IMR-90 (cell line): ENCODE results near the gene UBE2A. TPM values are rescaled to one million over a fixed set of nuclear protein-coding genes. Genes with fewer than 3 reads are reported as not detected.

Experiments used
- ATAC-seq: fragments of 200-7000 bp; cut with Tn5 transposase; 2 replicates; pipeline ENCODE4 v1.9.1; 2020; ENCODE audit warnings: low read depth, mild to moderate bottlenecking, moderate library complexity
- BruUV-seq: library from RNA; stranded (reverse); fragments of 400-500 nt; replicated peaks from 2 replicates; lab custom pipeline; 2021; lab: Mats Ljungman, UMichigan
- CTCF ChIA-PET: fragments of 300-600 bp; formaldehyde crosslinking; extraction: SDS; loops from one replicate; lab custom pipeline; 2021; ENCODE audit warnings: antibody characterized with exemption; lab: Yijun Ruan, JAX
- POLR2A ChIA-PET: fragments of 300-600 bp; sonication (Branson Sonifier 250); formaldehyde crosslinking; loops from one replicate; lab custom pipeline; 2022; ENCODE audit warnings: antibody characterized with exemption; ENCODE audit not compliant: unreplicated experiment; lab: Charles Lee
- DNase-seq: peaks from one replicate; pipeline ENCODE4 v3.0.0; 2013
- H2AFZ ChIP-seq: replicated peaks from 2 replicates; pipeline ENCODE3; 2013; ENCODE audit warnings: low read length, mild to moderate bottlenecking; ENCODE audit not compliant: poor library complexity
- H2AK5ac ChIP-seq: 2 replicates; pipeline ENCODE4 v1.6.1; 2013; ENCODE audit warnings: low read depth, low read length, inconsistent platforms
- H2AK9ac ChIP-seq: replicated peaks from 2 replicates; pipeline ENCODE3; 2013; ENCODE audit warnings: mild to moderate bottlenecking, low read depth, low read length, moderate library complexity; ENCODE audit not compliant: poor library complexity
- H2BK120ac ChIP-seq: 2 replicates; pipeline ENCODE4 v1.6.1; 2013; ENCODE audit warnings: low read depth, low read length, inconsistent platforms
- H2BK15ac ChIP-seq: 3 replicates; pipeline ENCODE4 v1.6.1; 2013; ENCODE audit warnings: low read depth, low read length, inconsistent platforms
- H2BK20ac ChIP-seq: 2 replicates; pipeline ENCODE4 v1.6.1; 2013; ENCODE audit warnings: low read depth, mild to moderate bottlenecking, inconsistent platforms, low read length, moderate library complexity
- H2BK5ac ChIP-seq: 2 replicates; pipeline ENCODE4 v1.6.1; 2013; ENCODE audit warnings: mild to moderate bottlenecking, low read depth, low read length, inconsistent platforms; ENCODE audit not compliant: poor library complexity, severe bottlenecking
- H3K14ac ChIP-seq: replicated peaks from 2 replicates; pipeline ENCODE4 v1.6.1; 2013; ENCODE audit warnings: low read depth, low read length, inconsistent platforms
- H3K18ac ChIP-seq: 2 replicates; pipeline ENCODE4 v1.6.1; 2013; ENCODE audit warnings: low read depth, low read length, control low read depth
- H3K23ac ChIP-seq: 2 replicates; pipeline ENCODE4 v1.6.1; 2013; ENCODE audit warnings: low read depth, low read length, inconsistent platforms
- H3K27ac ChIP-seq: 2 replicates; pipeline ENCODE4 v1.5.1; 2013; ENCODE audit warnings: mild to moderate bottlenecking, control low read depth, low read length; ENCODE audit not compliant: insufficient read depth
- H3K27me3 ChIP-seq: 2 replicates; pipeline ENCODE4 v1.6.1; 2013; ENCODE audit warnings: low read length; ENCODE audit not compliant: control insufficient read depth, insufficient read depth
- H3K36me3 ChIP-seq: 2 replicates; pipeline ENCODE4 v1.6.1; 2013; ENCODE audit warnings: low read length, mixed read lengths; ENCODE audit not compliant: control insufficient read depth, insufficient read depth
- H3K4ac ChIP-seq: 2 replicates; pipeline ENCODE4 v1.6.1; 2013; ENCODE audit warnings: low read depth, low read length, inconsistent platforms
- H3K4me1 ChIP-seq: 2 replicates; pipeline ENCODE4 v1.6.1; 2013; ENCODE audit warnings: low read length, mixed read lengths; ENCODE audit not compliant: control insufficient read depth, insufficient read depth
- H3K4me2 ChIP-seq: 2 replicates; pipeline ENCODE4 v1.6.1; 2013; ENCODE audit warnings: low read depth, mild to moderate bottlenecking, control low read depth, low read length, moderate library complexity
- H3K4me3 ChIP-seq: 2 replicates; pipeline ENCODE4 v1.5.1; 2013; ENCODE audit warnings: low read depth, mild to moderate bottlenecking, control low read depth, low read length, moderate library complexity; ENCODE audit not compliant: insufficient read depth
- H3K56ac ChIP-seq: 2 replicates; pipeline ENCODE4 v1.6.1; 2013; ENCODE audit warnings: low read length, inconsistent platforms; ENCODE audit not compliant: insufficient read depth; ENCODE audit errors: extremely low read depth
- H3K79me1 ChIP-seq, 2 experiments: 2 replicates each; pipeline ENCODE4 v1.6.1; 2013; ENCODE audit warnings: low read length in 2 of 2, inconsistent platforms in 1 of 2, low read depth in 1 of 2
- H3K9ac ChIP-seq: 2 replicates; pipeline ENCODE4 v1.6.1; 2013; ENCODE audit warnings: low read depth, low read length, control low read depth
- H3K9me1 ChIP-seq: 2 replicates; pipeline ENCODE4 v1.6.1; 2013; ENCODE audit warnings: low read length, inconsistent platforms; ENCODE audit not compliant: insufficient read depth
- H3K9me3 ChIP-seq: 2 replicates; pipeline ENCODE4 v1.6.1; 2013; ENCODE audit warnings: low read length; ENCODE audit not compliant: control insufficient read depth, insufficient read depth
- H4K20me1 ChIP-seq: 2 replicates; pipeline ENCODE4 v1.6.1; 2013; ENCODE audit warnings: low read length, inconsistent platforms; ENCODE audit not compliant: insufficient read depth
- H4K5ac ChIP-seq: 2 replicates; pipeline ENCODE4 v1.6.1; 2013; ENCODE audit warnings: mild to moderate bottlenecking, low read depth, low read length, control low read depth
- H4K8ac ChIP-seq, 2 experiments: 2 replicates each; pipeline ENCODE4 v1.6.1; 2013; ENCODE audit warnings: low read depth in 2 of 2, low read length in 2 of 2, control low read depth in 1 of 2, inconsistent platforms in 1 of 2
- H4K91ac ChIP-seq: 2 replicates; pipeline ENCODE4 v1.6.1; 2013; ENCODE audit warnings: low read depth, low read length, inconsistent platforms; ENCODE audit not compliant: insufficient read depth
- BHLHE40 ChIP-seq: fragments of 150-350 bp; IDR thresholded peaks from 2 replicates; pipeline ENCODE4 v1.6.1; 2016; ENCODE audit warnings: mild to moderate bottlenecking, low read depth, low read length
- ELK1 ChIP-seq: fragments of 150-350 bp; IDR thresholded peaks from 2 replicates; pipeline ENCODE4 v1.6.1; 2016; ENCODE audit warnings: low read depth, mild to moderate bottlenecking, low read length, moderate library complexity, borderline replicate concordance
- FOS ChIP-seq: fragments of 150-350 bp; IDR thresholded peaks from 2 replicates; pipeline ENCODE4 v1.6.1; 2016; ENCODE audit warnings: low read depth, low read length
- MAFK ChIP-seq: IDR thresholded peaks from 2 replicates; pipeline ENCODE4 v1.6.1; 2012; ENCODE audit warnings: low read depth, low read length, improper control_type of control experiment
- MXI1 ChIP-seq: IDR thresholded peaks from 2 replicates; pipeline ENCODE4 v1.6.1; 2012; ENCODE audit warnings: low read depth, mild to moderate bottlenecking, low read length, moderate library complexity, borderline replicate concordance
- NFE2L2 ChIP-seq: fragments of 150-350 bp; IDR thresholded peaks from 2 replicates; pipeline ENCODE4 v1.6.1; 2016; ENCODE audit warnings: low read depth, mild to moderate bottlenecking, low read length
- POLR2A ChIP-seq: IDR thresholded peaks from 2 replicates; pipeline ENCODE4 v1.6.1; 2012; ENCODE audit warnings: mild to moderate bottlenecking, low read depth, low read length
- RAD21 ChIP-seq: IDR thresholded peaks from 2 replicates; pipeline ENCODE4 v1.6.1; 2012; ENCODE audit warnings: low read length, improper control_type of control experiment
- RCOR1 ChIP-seq: IDR thresholded peaks from 2 replicates; pipeline ENCODE4 v1.6.1; 2012; ENCODE audit warnings: mild to moderate bottlenecking, low read length, improper control_type of control experiment; ENCODE audit not compliant: insufficient replicate concordance
- RFX5 ChIP-seq: IDR thresholded peaks from 2 replicates; pipeline ENCODE4 v1.8.0; 2012; ENCODE audit warnings: low read depth, mild to moderate bottlenecking, low read length, moderate library complexity
- SMC3 ChIP-seq: fragments of 150-350 bp; IDR thresholded peaks from 2 replicates; pipeline ENCODE4 v1.6.1; 2016; ENCODE audit warnings: low read depth, mild to moderate bottlenecking, antibody characterized with exemption, low read length, moderate library complexity
- USF2 ChIP-seq: fragments of 150-350 bp; IDR thresholded peaks from 2 replicates; pipeline ENCODE4 v1.6.1; 2017; ENCODE audit warnings: mild to moderate bottlenecking, antibody characterized with exemption, low read length, low read depth
- WGBS, 2 experiments: methylation state at CpG; one replicate each; pipeline versions ENCODE4 v1.1.5 to v1.1.7; 2013; ENCODE audit warnings: missing lambda C conversion rate in 2 of 2; ENCODE audit not compliant: insufficient read length in 1 of 2; ENCODE audit errors: extremely low coverage in 2 of 2; 5-methylcytosine and 5-hydroxymethylcytosine counted together
- dilution Hi-C: fragments of 300-500 bp; cut with HindIII; formaldehyde crosslinking; loops from one replicate; pipeline ENCODE4 v1.14.3; 2018; ENCODE audit warnings: low sequenced_read_pairs; ENCODE audit not compliant: unreplicated experiment
- in situ Hi-C: fragments of 300-500 bp; cut with MboI; formaldehyde crosslinking; loops from 3 replicates; pipeline ENCODE4 v1.14.3; 2019; ENCODE audit warnings: low sequenced_read_pairs, inconsistent platforms, mixed read lengths
- intact Hi-C: fragments of 100-400 bp; cut with micrococcal nuclease; formaldehyde crosslinking; loops from 2 replicates; pipeline ENCODE4 v1.10.0; 2022
- polyA plus RNA-seq, 3 experiments: library from polyadenylated mRNA; depleted of rRNA; stranded (reverse); fragments of >200 nt; gene quantifications; 2 replicates each; pipeline ENCODE4 v1.2.3, GENCODE V29; 2012; ENCODE audit warnings: low replicate concordance in 1 of 3
- total RNA-seq: library from RNA; depleted of rRNA; stranded (reverse); fragments of >200 nt; gene quantifications from 2 replicates; pipeline ENCODE4 v1.2.3, GENCODE V29; 2012

Gene UBE2A
- total and polyA plus RNA-seq, 2 of the 4 experiments (the other 2 are of a cell fraction), result 12.9 to 50.5 TPM

- dilution Hi-C loops, result no loop called here
- Histone ChIP-seq H3K23ac (no peak overlapping the region), H3K27me3 (no peaks in the 10 kb centered on the region), H3K27ac (no peak overlapping the region), H2AFZ (no peak overlapping the region), H3K14ac (no peak overlapping the region), H3K9ac (no peak overlapping the region), H3K4me3 (no peak overlapping the region), H2BK5ac (no peak overlapping the region), H3K36me3 (peaks cover 2% of the 10 kb centered on the region; the same call in 1 of the 2 replicates), H2BK15ac (no peak overlapping the region), H2BK120ac (no peak overlapping the region), H3K4me2 (no peak overlapping the region), H2BK20ac (no peak overlapping the region), H3K9me1 (no peaks in the 10 kb centered on the region), H4K5ac (no peak overlapping the region), H2AK9ac (no peak overlapping the region), H3K79me1 (no peaks in the 10 kb centered on the region), H4K8ac (no peak overlapping the region), H3K4me1 (no peaks in the 10 kb centered on the region), H3K18ac (no peak overlapping the region), H3K4ac (no peak overlapping the region), H4K91ac (no peak overlapping the region), H4K20me1 (no peaks in the 10 kb centered on the region), H3K9me3 (no peaks in the 10 kb centered on the region), H2AK5ac (no peak overlapping the region), H3K56ac (no peak overlapping the region)
- in situ Hi-C loops, result no loop called here
- ChIA-PET CTCF (no interaction called here), POLR2A (interaction anchor here (0.6 kb wide), 1 partner anchor 107 kb away, joined by 3 read pairs; no protein-coding TSS in a partner anchor)
- DNase-seq (no peak), ATAC-seq (no peak)
- no CpG with 5 or more reads among the region's 2 CpGs for WGBS, 2 experiments
- intact Hi-C loops, result no loop called here
- no TSS peak for BruUV-seq
- TF ChIP-seq NFE2L2, result no peak
- no peak for TF ChIP-seq MAFK
- TF ChIP-seq ELK1, result no peak
- TF ChIP-seq SMC3, result no peak
- no peak for TF ChIP-seq RCOR1
- TF ChIP-seq USF2, result no peak
- TF ChIP-seq BHLHE40, result no peak
- no peak for TF ChIP-seq POLR2A
- no peak for TF ChIP-seq FOS
- TF ChIP-seq RAD21, result no peak
- no peak for TF ChIP-seq RFX5
- no peak for TF ChIP-seq MXI1
These were observed 51.5 kb downstream of the UBE2A start for GRCh38 chrX:119625843-119626242.
